Placental epithelial cell (primary cell): ENCODE measurements around the gene ACTG1. TPM values are rescaled to one million over a fixed set of nuclear protein-coding genes. Genes with fewer than 3 reads are reported as not detected.

Experiments used
- total RNA-seq: library from RNA; depleted of rRNA; stranded (reverse); fragments of >200 nt; gene quantifications from 2 replicates; pipeline ENCODE4 v1.2.3, GENCODE V29; 2012

ACTG1 gene
- 3,259 and 11,087 TPM in 2 replicates for total RNA-seq

DNA sequence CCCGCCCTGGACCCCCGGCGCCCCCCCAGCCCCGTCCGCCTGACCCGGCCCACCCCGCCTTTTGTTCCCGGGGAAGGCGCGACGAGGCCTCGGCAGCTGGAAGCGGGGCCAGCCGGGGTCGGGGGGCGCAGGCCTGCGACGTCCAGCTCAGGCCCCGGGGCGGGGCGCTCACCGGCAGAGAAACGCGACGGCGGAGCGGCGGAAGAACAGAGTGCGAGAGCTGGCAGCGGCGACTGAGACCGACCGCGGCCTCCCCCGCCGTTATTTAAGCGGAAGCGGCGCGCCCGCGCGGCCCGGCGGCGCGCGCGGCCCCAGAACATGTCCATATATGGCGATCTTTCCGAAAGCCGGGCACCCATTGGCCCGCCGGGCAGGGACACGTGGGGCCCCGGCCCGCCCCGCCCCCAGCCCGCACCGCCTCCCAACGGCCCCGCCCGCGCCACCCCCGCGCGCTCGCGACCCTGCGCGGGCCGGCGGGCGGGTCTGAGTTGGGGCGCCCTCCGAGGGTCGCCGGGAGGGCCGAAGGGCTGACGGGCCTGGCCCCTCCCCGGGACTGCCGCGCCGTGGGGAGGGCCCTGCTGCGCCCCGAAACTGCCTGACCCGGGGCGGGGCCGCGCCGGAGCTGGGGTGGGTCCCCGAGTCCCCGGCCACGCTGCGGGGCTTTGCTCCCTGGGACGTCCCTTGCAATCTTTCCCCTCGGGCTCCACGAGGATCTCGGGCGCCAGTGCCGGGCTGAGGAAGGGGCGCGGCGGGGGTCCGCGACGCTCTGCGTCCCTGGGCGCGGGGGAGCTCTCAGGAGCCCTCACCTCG is at the start of gene ACTG1:
TSS of gene ACTG1 (minus strand) at position 238 of the 810 bp plus-strand sequence. CDS start 445 bp downstream, outside the sequence.

GRCh38 chr17:81552244-81553017 is 39.8 kb upstream of the ACTG1 start, which contains the start of gene FAAP100:
TSS of gene FAAP100 (minus strand) at chr17:81552353. CDS start at chr17:81552330, 23 bp downstream.

DNA sequence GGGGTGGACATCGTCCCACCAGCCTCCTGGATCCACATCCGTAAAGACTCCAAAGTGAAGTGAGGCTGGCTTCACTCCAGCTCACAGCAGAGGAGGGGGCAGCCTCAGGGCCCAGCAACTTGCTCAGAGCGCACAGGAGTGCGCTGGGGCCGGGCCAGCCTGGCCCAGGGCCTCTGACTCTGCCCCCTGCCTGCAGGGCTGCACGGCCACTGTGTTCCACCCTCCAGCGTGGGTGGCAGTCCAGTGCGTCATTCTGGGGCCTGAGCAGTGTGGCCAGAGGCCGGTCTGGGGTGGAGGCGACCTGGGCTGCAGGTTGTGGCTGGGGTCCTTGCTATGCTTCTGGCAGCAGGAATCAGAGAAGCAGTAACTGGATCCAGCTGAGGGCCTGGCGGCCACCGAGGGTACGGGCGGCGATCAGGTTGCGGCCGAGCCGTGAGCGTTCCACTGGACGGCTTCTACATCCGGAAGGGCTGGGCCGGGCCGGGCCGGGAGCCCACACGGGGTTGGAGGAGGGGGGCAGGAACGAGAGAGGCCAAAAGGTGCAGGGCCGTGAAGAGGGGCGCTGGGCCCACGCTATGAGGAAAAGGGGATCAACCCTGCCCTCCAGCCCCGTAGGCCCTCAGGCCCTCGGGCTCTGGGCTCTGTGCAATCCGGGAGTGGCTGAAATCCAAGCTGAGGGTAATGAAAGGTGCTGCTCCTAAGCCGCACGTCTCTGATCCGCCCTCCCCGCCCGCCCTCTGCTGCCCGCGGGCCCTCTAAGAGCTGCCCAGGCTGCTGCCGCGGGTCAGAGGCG is 15.2 kb upstream of the ACTG1 start, which contains the start of gene FSCN2:
TSS of gene FSCN2 (plus strand) at position 787 of the 793 bp plus-strand sequence. CDS start 155 bp downstream, outside the sequence.

Other genes starting within 250 kb of the ACTG1 start
- 58.5 and 71.1 TPM in 2 replicates for gene SLC38A10, start 217.5 kb downstream of the ACTG1 start, total RNA-seq
- gene BAHCC1, start 117.3 kb downstream of the ACTG1 start, total RNA-seq = 5.6 and 7.1 TPM in 2 replicates
- gene FSCN2, start 15.6 kb upstream of the ACTG1 start, total RNA-seq = 1.1 and 3.5 TPM in 2 replicates
- gene FAAP100, start 39.6 kb upstream of the ACTG1 start, total RNA-seq = 36.1 and 44.8 TPM in 2 replicates
- gene NPLOC4, start 124.3 kb upstream of the ACTG1 start, total RNA-seq = 59.7 and 70.8 TPM in 2 replicates
- 2.0 and 3.9 TPM in 2 replicates for gene TSPAN10, start 124.4 kb upstream of the ACTG1 start, total RNA-seq
- gene PDE6G, start 143.7 kb upstream of the ACTG1 start, total RNA-seq = 0.43 TPM in 1 of 2 replicates, not detected in the other
- gene OXLD1, start 153.8 kb upstream of the ACTG1 start, total RNA-seq = 31.8 and 32.1 TPM in 2 replicates
- gene CCDC137, start 153.9 kb upstream of the ACTG1 start, total RNA-seq = 3.7 and 6.3 TPM in 2 replicates
- gene ARL16, start 171.0 kb upstream of the ACTG1 start, total RNA-seq = 21.2 and 24.9 TPM in 2 replicates
- gene HGS, start 171.2 kb upstream of the ACTG1 start, total RNA-seq = 86.4 and 103 TPM in 2 replicates
- 4.7 and 11.4 TPM in 2 replicates for gene MRPL12, start 190.6 kb upstream of the ACTG1 start, total RNA-seq
- gene SLC25A10, start 199.5 kb upstream of the ACTG1 start, total RNA-seq = 9.4 and 19.5 TPM in 2 replicates